K562 (cell line): ENCODE results near the gene ATP5ME.

ENCODE experiments used
- CBFA2T3 ChIP-seq: fragments of 450-650 bp; IDR thresholded peaks from 2 replicates; pipeline ENCODE4 v1.6.1; 2017
- CEBPB ChIP-seq: fragments of 450-650 bp; IDR thresholded peaks from 2 replicates; pipeline ENCODE4 v1.6.1; 2016; ENCODE audit warnings: missing genetic modification characterization, missing compliant biosample characterization
- FOXA1 ChIP-seq: fragments of 450-650 bp; IDR thresholded peaks from 2 replicates; pipeline ENCODE4 v1.6.1; 2016; ENCODE audit warnings: mild to moderate bottlenecking, borderline replicate concordance
- MYC ChIP-seq, 2 experiments: fragments of 250-450 bp in 1 of 2; sonication (Bioruptor Pico) in 1 of 2; IDR thresholded peaks; 2 replicates each; pipeline versions ENCODE4 v1.5.1 to v1.6.1; 2012 to 2021; ENCODE audit warnings: low read depth in 2 of 2, borderline replicate concordance in 1 of 2, improper control_type of control experiment in 1 of 2, low read length in 1 of 2, mild to moderate bottlenecking in 1 of 2, moderate library complexity in 1 of 2
- RAD21 ChIP-seq, 2 experiments: fragments of 250-450 bp in 1 of 2; fragments of 450-650 bp in 1 of 2; sonication (Bioruptor Pico) in 1 of 2; formaldehyde crosslinking in 1 of 2; IDR thresholded peaks in 1 of 2; conservative IDR thresholded peaks in 1 of 2; 2 replicates each; pipeline versions ENCODE4 v1.4.0 to v1.8.0; 2020 to 2022; ENCODE audit warnings: mild to moderate bottlenecking in 2 of 2, moderate library complexity in 1 of 2
- SMAD3 ChIP-seq: fragments of 450-650 bp; formaldehyde crosslinking; conservative IDR thresholded peaks from 2 replicates; pipeline ENCODE4 v1.4.0; 2020; ENCODE audit warnings: mild to moderate bottlenecking
- TF ChIP-seq, protein P1 (sequence below), 2 experiments: fragments of 450-650 bp in 1 of 2; IDR thresholded peaks; 2 replicates each; pipeline ENCODE4 v1.6.1; 2011 to 2017; ENCODE audit warnings: low read depth in 2 of 2, antibody characterized with exemption in 1 of 2, borderline replicate concordance in 1 of 2, low read length in 1 of 2, mild to moderate bottlenecking in 1 of 2, mixed read lengths in 1 of 2; ENCODE audit not compliant: control insufficient read depth in 1 of 2
- TF ChIP-seq, protein P2 (sequence below), 3 experiments: IDR thresholded peaks in 2 of 3; conservative IDR thresholded peaks in 1 of 3; 2 replicates each; pipeline ENCODE4 v1.5.1; 2011 to 2012; ENCODE audit warnings: low read length in 3 of 3, mild to moderate bottlenecking in 3 of 3, control low read depth in 2 of 3, improper control_type of control experiment in 1 of 3, inconsistent platforms in 1 of 3, low read depth in 1 of 3, mixed read lengths in 1 of 3, moderate library complexity in 1 of 3; ENCODE audit not compliant: insufficient read depth in 2 of 3

DNA sequence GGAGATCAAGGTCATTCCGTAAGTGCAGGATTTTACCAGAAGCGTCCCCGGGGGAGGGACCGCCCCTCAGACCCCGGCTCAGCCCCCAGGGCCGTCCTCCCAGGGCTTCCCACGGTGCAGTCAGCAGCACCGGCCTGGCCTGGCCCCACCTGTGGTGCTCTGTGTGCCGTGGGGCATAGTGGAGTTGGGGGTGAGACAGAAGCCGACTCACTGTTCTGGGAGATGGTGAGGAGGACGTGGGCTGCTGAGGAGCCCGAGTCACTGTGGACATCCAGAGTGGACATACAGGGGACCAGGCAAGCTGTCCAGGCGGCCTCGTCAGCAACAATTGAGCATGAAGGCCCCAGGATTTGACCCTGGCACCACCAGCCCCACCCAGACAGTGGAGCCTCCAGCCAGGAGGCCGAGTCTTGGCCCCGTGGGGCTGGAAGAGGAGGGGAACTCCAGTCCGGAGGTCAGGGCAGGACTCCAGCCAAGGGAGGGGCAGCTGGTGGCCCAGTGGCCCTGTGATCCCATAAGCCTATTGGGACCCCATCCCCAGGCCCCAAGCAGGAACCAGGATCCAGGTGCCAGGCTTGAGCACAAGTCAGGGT lies 19.1 kb downstream of the ATP5ME start:
- TF ChIP-seq, protein P1, sequence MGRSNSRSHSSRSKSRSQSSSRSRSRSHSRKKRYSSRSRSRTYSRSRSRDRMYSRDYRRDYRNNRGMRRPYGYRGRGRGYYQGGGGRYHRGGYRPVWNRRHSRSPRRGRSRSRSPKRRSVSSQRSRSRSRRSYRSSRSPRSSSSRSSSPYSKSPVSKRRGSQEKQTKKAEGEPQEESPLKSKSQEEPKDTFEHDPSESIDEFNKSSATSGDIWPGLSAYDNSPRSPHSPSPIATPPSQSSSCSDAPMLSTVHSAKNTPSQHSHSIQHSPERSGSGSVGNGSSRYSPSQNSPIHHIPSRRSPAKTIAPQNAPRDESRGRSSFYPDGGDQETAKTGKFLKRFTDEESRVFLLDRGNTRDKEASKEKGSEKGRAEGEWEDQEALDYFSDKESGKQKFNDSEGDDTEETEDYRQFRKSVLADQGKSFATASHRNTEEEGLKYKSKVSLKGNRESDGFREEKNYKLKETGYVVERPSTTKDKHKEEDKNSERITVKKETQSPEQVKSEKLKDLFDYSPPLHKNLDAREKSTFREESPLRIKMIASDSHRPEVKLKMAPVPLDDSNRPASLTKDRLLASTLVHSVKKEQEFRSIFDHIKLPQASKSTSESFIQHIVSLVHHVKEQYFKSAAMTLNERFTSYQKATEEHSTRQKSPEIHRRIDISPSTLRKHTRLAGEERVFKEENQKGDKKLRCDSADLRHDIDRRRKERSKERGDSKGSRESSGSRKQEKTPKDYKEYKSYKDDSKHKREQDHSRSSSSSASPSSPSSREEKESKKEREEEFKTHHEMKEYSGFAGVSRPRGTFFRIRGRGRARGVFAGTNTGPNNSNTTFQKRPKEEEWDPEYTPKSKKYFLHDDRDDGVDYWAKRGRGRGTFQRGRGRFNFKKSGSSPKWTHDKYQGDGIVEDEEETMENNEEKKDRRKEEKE (IDR thresholded peaks at IDR 0.05; ENCODE audit: borderline replicate concordance in 1 of 2, control insufficient read depth in 1 of 2, low read depth in 2 of 2, low read length in 1 of 2): no peak
- TF ChIP-seq CEBPB: no peak
- TF ChIP-seq FOXA1: no peak
- TF ChIP-seq RAD21 (CRISPR knock-in tag; conservative IDR thresholded peaks at IDR 0.05 in 1 of 2, IDR thresholded peaks at IDR 0.05 in 1 of 2): no peak
- TF ChIP-seq, protein P2, sequence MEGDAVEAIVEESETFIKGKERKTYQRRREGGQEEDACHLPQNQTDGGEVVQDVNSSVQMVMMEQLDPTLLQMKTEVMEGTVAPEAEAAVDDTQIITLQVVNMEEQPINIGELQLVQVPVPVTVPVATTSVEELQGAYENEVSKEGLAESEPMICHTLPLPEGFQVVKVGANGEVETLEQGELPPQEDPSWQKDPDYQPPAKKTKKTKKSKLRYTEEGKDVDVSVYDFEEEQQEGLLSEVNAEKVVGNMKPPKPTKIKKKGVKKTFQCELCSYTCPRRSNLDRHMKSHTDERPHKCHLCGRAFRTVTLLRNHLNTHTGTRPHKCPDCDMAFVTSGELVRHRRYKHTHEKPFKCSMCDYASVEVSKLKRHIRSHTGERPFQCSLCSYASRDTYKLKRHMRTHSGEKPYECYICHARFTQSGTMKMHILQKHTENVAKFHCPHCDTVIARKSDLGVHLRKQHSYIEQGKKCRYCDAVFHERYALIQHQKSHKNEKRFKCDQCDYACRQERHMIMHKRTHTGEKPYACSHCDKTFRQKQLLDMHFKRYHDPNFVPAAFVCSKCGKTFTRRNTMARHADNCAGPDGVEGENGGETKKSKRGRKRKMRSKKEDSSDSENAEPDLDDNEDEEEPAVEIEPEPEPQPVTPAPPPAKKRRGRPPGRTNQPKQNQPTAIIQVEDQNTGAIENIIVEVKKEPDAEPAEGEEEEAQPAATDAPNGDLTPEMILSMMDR (IDR thresholded peaks at IDR 0.05 in 2 of 3, conservative IDR thresholded peaks at IDR 0.05 in 1 of 3; ENCODE audit: insufficient read depth in 2 of 3, low read depth in 1 of 3, low read length in 3 of 3): no peak
- no peak for TF ChIP-seq SMAD3 (CRISPR knock-in tag)
- TF ChIP-seq CBFA2T3: no peak
- no peak for TF ChIP-seq MYC (IDR thresholded peaks at IDR 0.05; ENCODE audit: low read depth, low read length)
- no peak for TF ChIP-seq MYC (CRISPR knock-in tag; IDR thresholded peaks at IDR 0.05; ENCODE audit: borderline replicate concordance, low read depth)
